HFFc6 (cell line): ENCODE measurements around the gene C5. TPM values are rescaled to one million over a fixed set of nuclear protein-coding genes. Genes with fewer than 3 reads are reported as not detected.

Experiments used
- DNase-seq: peaks from one replicate; pipeline ENCODE4 v3.0.0-alpha.2; 2018
- H3K27ac Mint-ChIP-seq: 2 replicates; pipeline ENCODE4 v1.8.0; 2020; ENCODE audit warnings: mild to moderate bottlenecking, mixed read lengths
- H3K27me3 Mint-ChIP-seq: 2 replicates; pipeline ENCODE4 v1.8.0; 2021; ENCODE audit warnings: mild to moderate bottlenecking, moderate library complexity, mixed read lengths; ENCODE audit not compliant: insufficient read depth
- H3K36me3 Mint-ChIP-seq: 2 replicates; pipeline ENCODE4 v1.8.0; 2021; ENCODE audit warnings: low read depth, mixed read lengths
- H3K4me1 Mint-ChIP-seq: 2 replicates; pipeline ENCODE4 v1.8.0; 2020; ENCODE audit warnings: low read depth, mixed read lengths
- H3K4me3 Mint-ChIP-seq: 2 replicates; pipeline ENCODE4 v1.8.0; 2020; ENCODE audit warnings: mild to moderate bottlenecking, moderate library complexity, mixed read lengths
- H3K9me3 Mint-ChIP-seq: 2 replicates; pipeline ENCODE4 v1.8.0; 2020; ENCODE audit warnings: mild to moderate bottlenecking, mixed read lengths
- total RNA-seq, 6 experiments: library from RNA; stranded (reverse); fragmentation: NEBNext Ultra II Directional; extraction: Animal tissue kit (Norgen Biotek cat#: 25700); gene quantifications; 2 replicates in 1 of 6; 3 replicates in 5 of 6; pipeline ENCODE4 v1.2.3, GENCODE V29; 2021
- TF ChIP-seq, protein P1 (sequence below): fragments of 200-600 bp; sonication (generic); IDR thresholded peaks from 2 replicates; pipeline ENCODE4 v1.5.0; 2021; ENCODE audit warnings: antibody characterized with exemption, mild to moderate bottlenecking

C5 gene
- total RNA-seq, 6 experiments from 2014 or later = 1.5 to 2.3 (median 2.1) TPM

DNA sequence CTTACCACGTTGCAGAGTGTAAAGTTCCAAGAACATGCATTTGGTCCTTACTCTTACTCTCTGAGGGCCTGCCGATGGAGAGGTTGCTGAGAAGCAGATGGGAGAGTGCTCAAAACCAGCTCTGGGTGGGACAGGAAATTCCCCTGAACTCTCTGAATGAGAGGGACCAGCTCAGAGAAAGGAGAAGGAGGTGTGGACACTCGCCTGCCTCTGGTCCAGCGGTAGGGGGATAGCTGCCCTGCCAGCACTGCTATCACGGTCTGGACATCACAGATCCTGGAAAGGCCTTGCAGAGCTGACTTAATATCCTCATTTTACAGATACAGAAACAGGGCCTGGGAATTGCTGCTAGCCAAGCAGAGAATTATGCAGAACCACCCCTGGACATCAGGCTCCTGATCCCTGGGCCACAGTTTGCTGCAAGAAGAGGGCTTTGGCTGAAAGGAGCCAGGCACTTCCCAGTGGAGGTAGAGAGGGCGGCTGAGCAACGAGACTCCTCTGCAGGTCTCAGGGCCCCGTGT, 128.4 kb downstream of the C5 start:
- DNase-seq = no peak
- H3K27me3 Mint-ChIP-seq = no peaks in the 10 kb centered on the region
- peaks cover 4% of the 10 kb centered on the region for H3K36me3 Mint-ChIP-seq
- no peak overlapping the region for H3K4me3 Mint-ChIP-seq
- TF ChIP-seq, protein P1, sequence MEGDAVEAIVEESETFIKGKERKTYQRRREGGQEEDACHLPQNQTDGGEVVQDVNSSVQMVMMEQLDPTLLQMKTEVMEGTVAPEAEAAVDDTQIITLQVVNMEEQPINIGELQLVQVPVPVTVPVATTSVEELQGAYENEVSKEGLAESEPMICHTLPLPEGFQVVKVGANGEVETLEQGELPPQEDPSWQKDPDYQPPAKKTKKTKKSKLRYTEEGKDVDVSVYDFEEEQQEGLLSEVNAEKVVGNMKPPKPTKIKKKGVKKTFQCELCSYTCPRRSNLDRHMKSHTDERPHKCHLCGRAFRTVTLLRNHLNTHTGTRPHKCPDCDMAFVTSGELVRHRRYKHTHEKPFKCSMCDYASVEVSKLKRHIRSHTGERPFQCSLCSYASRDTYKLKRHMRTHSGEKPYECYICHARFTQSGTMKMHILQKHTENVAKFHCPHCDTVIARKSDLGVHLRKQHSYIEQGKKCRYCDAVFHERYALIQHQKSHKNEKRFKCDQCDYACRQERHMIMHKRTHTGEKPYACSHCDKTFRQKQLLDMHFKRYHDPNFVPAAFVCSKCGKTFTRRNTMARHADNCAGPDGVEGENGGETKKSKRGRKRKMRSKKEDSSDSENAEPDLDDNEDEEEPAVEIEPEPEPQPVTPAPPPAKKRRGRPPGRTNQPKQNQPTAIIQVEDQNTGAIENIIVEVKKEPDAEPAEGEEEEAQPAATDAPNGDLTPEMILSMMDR = no peak
- no peaks in the 10 kb centered on the region for H3K9me3 Mint-ChIP-seq
- no peak overlapping the region for H3K27ac Mint-ChIP-seq
- H3K4me1 Mint-ChIP-seq = peaks cover 53% of the 10 kb centered on the region

DNA sequence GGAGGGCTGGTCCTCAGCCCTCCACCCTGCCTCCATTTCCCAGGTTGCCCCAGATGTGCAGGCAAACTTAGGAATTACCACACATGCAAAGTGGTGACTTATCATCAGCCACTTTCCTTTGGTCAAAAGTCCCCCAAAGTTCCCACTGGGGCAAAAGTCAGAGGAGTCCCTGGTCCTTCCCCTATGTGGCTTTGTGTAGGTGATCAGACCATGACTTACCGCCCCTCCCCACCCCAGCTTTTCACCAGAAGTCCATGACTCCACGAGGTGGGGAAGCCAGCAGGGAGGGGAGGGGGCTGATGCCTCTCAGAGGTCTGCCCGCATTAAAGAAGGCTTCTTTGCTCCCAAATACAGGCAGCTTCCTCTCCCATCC, 129.3 kb downstream of the C5 start:
- Mint-ChIP-seq H3K27ac (no peak overlapping the region), H3K4me3 (no peak overlapping the region), H3K9me3 (no peaks in the 10 kb centered on the region), H3K27me3 (no peaks in the 10 kb centered on the region), H3K4me1 (peaks cover 53% of the 10 kb centered on the region), H3K36me3 (peaks cover 6% of the 10 kb centered on the region)
- DNase-seq = no peak
- TF ChIP-seq, protein P1 = no peak

DNA sequence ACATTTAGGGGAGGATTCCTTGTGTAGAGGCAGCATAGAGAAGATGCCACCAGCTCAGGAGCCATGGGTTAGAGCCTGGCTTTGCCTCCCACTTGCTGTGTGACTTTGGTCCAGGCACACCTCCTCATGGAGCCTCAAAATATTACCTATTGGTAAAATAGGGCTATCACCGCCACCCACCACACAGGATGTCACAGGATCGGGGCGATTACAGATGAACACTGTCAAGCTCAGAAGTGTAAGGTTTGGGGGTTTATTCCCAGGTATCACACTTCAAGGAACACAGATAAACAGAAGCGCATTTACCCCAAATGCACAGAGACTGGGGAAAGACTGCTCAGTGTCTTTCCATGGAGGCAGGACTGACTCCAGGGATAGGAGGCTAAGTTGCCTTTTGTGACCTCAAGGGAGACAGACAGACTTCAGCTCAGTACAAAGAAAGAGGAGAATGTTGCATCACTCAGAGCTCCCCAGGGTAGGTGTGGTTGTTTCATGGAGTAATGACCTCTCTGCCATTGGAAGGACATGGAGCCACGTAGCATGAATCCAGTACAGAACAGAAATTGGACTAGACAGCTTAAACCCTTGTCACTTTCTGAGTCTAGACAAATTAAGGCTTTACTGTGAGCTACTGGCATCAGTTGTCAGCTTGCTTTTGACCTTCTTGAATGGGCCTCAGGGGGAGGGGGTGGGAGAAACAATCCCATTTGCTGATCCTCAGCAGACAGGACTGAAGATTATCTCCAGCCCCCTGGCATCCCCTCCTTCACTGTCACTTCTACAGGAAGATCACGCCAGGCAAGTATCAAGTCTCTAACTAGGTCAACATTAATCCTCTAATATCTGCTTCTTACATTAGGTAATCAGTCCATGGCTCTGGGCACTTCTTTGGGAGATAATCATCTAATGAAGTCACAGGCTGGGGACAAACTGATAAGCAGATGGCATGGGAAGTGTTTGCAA, 130.0 kb downstream of the C5 start:
- Mint-ChIP-seq H3K36me3 (peaks cover 6% of the 10 kb centered on the region), H3K4me3 (no peak overlapping the region), H3K9me3 (no peaks in the 10 kb centered on the region), H3K27ac (no peak overlapping the region), H3K4me1 (peaks cover 47% of the 10 kb centered on the region), H3K27me3 (no peaks in the 10 kb centered on the region)
- TF ChIP-seq, protein P1 = no peak
- DNase-seq = no peak

DNA sequence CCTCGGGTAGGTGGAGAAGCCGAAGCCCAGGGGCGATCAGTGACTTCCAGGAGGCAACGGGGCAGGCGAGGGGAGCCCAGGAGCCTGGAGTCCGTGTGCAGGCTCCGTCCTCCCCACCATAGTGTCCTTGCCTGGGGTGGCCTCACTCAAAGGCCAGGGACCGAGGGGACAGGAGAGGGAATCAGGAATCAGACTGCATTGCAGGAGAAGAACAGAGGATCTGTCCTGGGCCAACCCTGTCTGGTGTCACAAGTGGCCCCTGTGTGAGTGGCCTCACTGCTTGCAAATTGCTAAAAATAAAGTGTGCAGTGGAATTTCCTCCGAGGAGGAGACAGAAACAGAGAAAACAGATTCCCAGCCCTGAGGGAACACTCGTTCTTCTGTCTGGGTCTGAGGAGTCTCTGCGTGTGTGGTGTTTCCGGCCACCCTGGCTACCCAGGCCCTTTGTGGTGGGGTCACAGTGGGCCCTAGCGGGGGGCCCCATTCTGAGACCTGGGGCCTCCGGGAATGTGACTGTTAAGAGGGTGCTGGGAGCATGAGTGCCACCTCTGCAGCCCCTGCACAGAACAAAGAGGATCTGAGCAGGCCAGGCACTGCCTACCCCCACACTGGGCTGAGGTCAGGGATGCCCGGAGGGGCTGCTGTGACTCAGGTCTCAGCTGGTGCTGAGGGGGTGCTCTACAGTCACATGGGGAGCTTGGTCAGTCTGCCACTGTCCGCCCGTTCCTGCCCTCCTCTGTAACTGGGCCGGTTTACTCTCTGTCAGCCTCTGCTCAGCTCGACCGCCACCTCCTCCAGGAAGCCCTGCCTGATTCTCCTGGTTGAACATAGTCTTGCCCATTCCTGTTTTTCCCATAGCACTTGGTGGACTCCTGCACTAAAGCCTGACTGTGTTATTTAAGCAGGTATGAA, 130.9 kb downstream of the C5 start:
- H3K4me1 Mint-ChIP-seq = peaks cover 47% of the 10 kb centered on the region
- TF ChIP-seq, protein P1 = no peak

DNA sequence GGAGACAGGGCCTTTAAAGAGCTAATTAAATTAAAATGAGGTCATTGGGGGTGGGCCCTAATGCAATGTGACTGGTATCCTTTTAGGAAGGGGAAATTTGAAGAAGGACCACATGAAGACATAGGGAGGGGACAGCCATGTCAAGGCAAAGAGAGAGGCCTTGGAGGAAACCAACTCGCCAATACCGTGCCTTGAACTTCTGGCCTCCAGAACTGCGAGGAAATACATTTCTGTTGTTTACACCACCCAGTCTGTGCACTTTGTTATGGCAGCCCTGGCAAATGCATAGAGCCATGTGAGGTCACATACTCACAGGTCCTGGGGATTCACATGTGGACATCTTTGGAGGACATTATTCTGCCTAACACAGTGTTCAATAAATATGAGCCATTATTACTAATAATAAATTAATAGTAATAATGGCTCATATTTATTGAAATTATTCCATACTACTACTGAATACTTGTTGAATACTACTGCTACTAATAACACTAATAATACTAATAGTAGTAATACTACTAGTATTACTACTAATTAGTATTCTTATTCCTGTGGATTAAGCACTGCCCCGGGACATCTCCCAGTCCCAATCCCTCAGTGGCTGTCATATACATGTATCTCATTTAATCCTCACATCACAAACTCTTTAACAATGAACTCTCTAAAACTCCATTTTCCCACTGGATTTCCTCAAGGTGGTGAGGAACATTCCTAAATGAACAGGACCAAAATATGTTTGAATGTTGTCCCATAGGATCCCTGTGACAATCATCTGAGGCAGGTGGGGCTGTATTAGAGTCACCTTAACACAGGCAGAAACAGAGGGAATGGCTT, 131.9 kb downstream of the C5 start:
- peaks cover 47% of the 10 kb centered on the region for H3K4me1 Mint-ChIP-seq
- DNase-seq = no peak
- peaks cover 6% of the 10 kb centered on the region for H3K36me3 Mint-ChIP-seq
- no peak overlapping the region for H3K4me3 Mint-ChIP-seq
- TF ChIP-seq, protein P1 = no peak
- H3K9me3 Mint-ChIP-seq = no peaks in the 10 kb centered on the region
- H3K27ac Mint-ChIP-seq = no peak overlapping the region
- H3K27me3 Mint-ChIP-seq = no peaks in the 10 kb centered on the region

More for the DNA sequence above, 130.9 kb downstream of the C5 start:
- Mint-ChIP-seq H3K27me3 (no peaks in the 10 kb centered on the region), H3K36me3 (peaks cover 6% of the 10 kb centered on the region), H3K27ac (peak overlapping the region; percentile 61), H3K4me3 (peak overlapping the region; percentile 71), H3K9me3 (no peaks in the 10 kb centered on the region)
- peak; percentile 48 for DNase-seq
